Gastrocnemius medialis (tissue), 4 donors: ENCODE results near the gene USB1. TPM values are rescaled to one million over a fixed set of nuclear protein-coding genes. Genes with fewer than 3 reads are reported as not detected.

Experiments used
- ATAC-seq, 2 donors: fragments of 150-250 bp; one replicate each; pipeline ENCODE4 v1.9.1; 2016
- DNase-seq, 2 donors: peaks; one replicate each; pipeline ENCODE4 v3.0.0-alpha.2; 2019
- H3K27ac ChIP-seq, 4 donors: fragments of 200-600 bp; sonication (generic); 1 replicate in 1 of 4; 2 replicates in 3 of 4; pipeline ENCODE4 v1.5.1; 2016 to 2018; ENCODE audit warnings: mild to moderate bottlenecking in 2 of 4, moderate library complexity in 1 of 4
- H3K27me3 ChIP-seq, 3 donors: fragments of 200-600 bp; sonication (generic) in 2 of 3; 1 replicate in 1 of 3; 2 replicates in 2 of 3; pipeline versions ENCODE4 v1.5.1 to v1.6.0; 2016 to 2019; ENCODE audit warnings: mild to moderate bottlenecking in 1 of 3, moderate library complexity in 1 of 3
- H3K36me3 ChIP-seq, 2 donors: fragments of 200-600 bp; sonication (generic) in 1 of 2; one replicate each; pipeline ENCODE4 v1.5.1; 2017 to 2018
- H3K4me1 ChIP-seq, 2 donors: fragments of 200-600 bp; sonication (generic) in 1 of 2; one replicate each; pipeline ENCODE4 v1.5.1; 2016 to 2017; ENCODE audit warnings: mild to moderate bottlenecking in 2 of 2
- H3K4me3 ChIP-seq, 4 donors: fragments of 200-600 bp; sonication (generic) in 3 of 4; 1 replicate in 1 of 4; 2 replicates in 3 of 4; pipeline ENCODE4 v1.5.1; 2016 to 2019; ENCODE audit warnings: mild to moderate bottlenecking in 2 of 4
- H3K9me3 ChIP-seq, 3 donors: fragments of 200-600 bp; sonication (generic) in 2 of 3; 1 replicate in 1 of 3; 2 replicates in 2 of 3; pipeline ENCODE4 v1.5.1; 2016 to 2019
- POLR2A ChIP-seq, 2 donors: fragments of 450-650 bp; IDR thresholded peaks; one replicate each; pipeline ENCODE4 v1.6.1; 2017; ENCODE audit warnings: antibody characterized with exemption in 2 of 2, mild to moderate bottlenecking in 2 of 2, moderate library complexity in 2 of 2
- in situ Hi-C, 4 donors: fragments of 200-750 bp; cut with MboI; loops; one replicate each; pipeline versions ENCODE4 v1.15.0 to v1.8.0; 2017; ENCODE audit warnings: low sequenced_read_pairs in 4 of 4
- intact Hi-C: fragments of 100-400 bp; cut with DNase I; formaldehyde crosslinking; loops from one replicate; pipeline ENCODE4 v1.15.1; 2023; ENCODE audit warnings: low total_unique reads
- total RNA-seq, 4 donors: library from RNA; depleted of rRNA; stranded (reverse); fragments of >200 nt; gene quantifications; one replicate each; pipeline versions ENCODE4 v1.1.0 to v1.2.3, GENCODE V29; 2016
- TF ChIP-seq, protein P1 (sequence below), 5 experiments: fragments of 450-650 bp in 3 of 5; fragments of 200-600 bp in 2 of 5; sonication (generic) in 2 of 5; IDR thresholded peaks in 4 of 5; conservative IDR thresholded peaks in 1 of 5; 1 replicate in 4 of 5; 2 replicates in 1 of 5; pipeline ENCODE4 v1.5.1; 2016 to 2019; ENCODE audit warnings: antibody characterized with exemption in 5 of 5, mild to moderate bottlenecking in 3 of 5, moderate library complexity in 3 of 5

USB1 gene
- total RNA-seq, 4 donors from 2014 or later = 5.7 to 31.2 (median 15.9) TPM

DNA sequence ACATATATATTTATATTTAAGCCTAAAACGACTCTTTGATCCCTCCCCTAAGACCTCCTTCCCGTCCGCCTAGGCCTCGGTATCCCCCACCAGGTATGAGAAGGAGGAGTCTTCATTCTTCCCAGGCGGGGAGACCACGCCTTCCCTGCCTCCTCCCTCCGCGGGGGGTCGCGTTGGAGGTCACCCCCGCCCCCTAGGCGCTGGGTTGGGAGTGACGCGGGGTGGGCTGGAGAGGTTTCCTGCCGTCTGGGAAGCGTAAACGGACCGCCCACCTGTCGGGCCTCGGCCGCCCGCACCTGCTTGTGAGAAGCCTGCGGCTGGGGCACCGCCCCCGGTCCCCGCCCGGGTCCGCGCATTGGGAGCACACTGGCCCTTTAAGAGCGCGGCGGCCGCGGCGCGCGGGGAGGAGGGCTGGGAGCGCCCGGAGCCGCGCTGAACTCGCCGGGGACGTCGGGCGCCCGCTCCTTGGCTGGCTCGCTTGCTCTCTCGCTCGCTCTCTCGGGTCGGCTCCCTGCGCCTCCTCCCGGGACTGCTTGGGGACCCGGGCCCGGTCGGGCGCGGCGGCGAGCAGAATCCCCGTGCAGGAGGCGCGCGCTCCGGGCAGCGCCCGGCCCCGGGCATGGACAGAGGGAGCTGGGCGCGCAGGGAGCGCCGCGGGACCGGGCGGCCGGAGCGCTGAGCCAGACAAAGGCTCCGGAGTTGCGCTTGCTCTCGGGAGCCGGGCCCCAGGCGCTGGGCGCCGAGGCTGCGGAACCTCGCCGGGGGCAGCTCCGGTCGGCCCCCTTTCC is 24.3 kb downstream of the USB1 start, which contains the start of gene MMP15:
MMP15 (plus strand) TSS at position 404 of the 788 bp plus-strand sequence. CDS start 597 bp downstream, outside the sequence.
- DNase-seq = peak; percentile 36 to 63
- peak; percentile 63 to 76 for TF ChIP-seq POLR2A (IDR thresholded peaks at IDR 0.05)
- TF ChIP-seq, protein P1, sequence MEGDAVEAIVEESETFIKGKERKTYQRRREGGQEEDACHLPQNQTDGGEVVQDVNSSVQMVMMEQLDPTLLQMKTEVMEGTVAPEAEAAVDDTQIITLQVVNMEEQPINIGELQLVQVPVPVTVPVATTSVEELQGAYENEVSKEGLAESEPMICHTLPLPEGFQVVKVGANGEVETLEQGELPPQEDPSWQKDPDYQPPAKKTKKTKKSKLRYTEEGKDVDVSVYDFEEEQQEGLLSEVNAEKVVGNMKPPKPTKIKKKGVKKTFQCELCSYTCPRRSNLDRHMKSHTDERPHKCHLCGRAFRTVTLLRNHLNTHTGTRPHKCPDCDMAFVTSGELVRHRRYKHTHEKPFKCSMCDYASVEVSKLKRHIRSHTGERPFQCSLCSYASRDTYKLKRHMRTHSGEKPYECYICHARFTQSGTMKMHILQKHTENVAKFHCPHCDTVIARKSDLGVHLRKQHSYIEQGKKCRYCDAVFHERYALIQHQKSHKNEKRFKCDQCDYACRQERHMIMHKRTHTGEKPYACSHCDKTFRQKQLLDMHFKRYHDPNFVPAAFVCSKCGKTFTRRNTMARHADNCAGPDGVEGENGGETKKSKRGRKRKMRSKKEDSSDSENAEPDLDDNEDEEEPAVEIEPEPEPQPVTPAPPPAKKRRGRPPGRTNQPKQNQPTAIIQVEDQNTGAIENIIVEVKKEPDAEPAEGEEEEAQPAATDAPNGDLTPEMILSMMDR (IDR thresholded peaks at IDR 0.05 in 4 of 5, conservative IDR thresholded peaks at IDR 0.05 in 1 of 5) = no peak

DNA sequence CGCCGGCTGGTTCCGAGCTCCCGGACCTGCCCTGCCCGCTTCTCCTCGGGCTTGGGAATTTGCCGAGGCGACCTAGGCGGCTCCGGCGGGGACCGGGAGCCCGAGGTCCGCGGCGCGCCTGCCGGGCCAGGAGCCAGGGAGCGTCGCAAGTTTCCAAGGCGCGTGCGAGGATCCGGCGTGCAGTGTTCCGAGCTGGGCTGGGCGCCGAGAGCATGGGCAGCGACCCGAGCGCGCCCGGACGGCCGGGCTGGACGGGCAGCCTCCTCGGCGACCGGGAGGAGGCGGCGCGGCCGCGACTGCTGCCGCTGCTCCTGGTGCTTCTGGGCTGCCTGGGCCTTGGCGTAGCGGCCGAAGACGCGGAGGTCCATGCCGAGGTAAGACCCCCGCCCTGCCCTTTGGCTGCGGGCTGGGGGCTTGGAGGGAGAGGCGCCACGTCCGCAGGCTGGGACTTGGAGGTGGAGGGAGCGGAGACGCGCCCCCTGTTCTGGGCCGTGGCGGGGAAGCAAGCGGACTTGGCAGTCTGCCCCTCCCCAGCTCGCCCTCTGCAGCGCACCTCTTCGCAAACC is 25.0 kb downstream of the USB1 start:
- intact Hi-C loops (loop anchor here (5.0 kb wide), 2 partner anchors 221 to 234 kb away; a partner anchor contains a TSS), in situ Hi-C loops (loop anchor here in 2 of 4 donors (10.0 kb wide), 1 partner anchor 99 kb away; the partner anchor contains the start of gene CFAP20 (in 2 of the 2))
- Histone ChIP-seq H3K36me3 (no peaks in the 10 kb centered on the region), H3K27me3 (no peaks in the 10 kb centered on the region), H3K4me1 (peaks cover 27 to 42% of the 10 kb centered on the region in 2 donors), H3K9me3 (no peaks in the 10 kb centered on the region), H3K4me3 (peak overlapping the region; percentile 66 to 99 (median 70)), H3K27ac (peak overlapping the region; percentile 73 to 92 (median 91))
- ATAC-seq (peak; percentile 67 to 69), DNase-seq (peak; percentile 34 to 52)
- no peak for TF ChIP-seq POLR2A (IDR thresholded peaks at IDR 0.05)
- TF ChIP-seq, protein P1 (IDR thresholded peaks at IDR 0.05 in 4 of 5, conservative IDR thresholded peaks at IDR 0.05 in 1 of 5) = no peak

More for the DNA sequence above, 24.3 kb downstream of the USB1 start, which contains the start of gene MMP15:
- Histone ChIP-seq H3K27me3 (no peaks in the 10 kb centered on the region), H3K4me3 (peak within 1 kb of the TSS; percentile 66 to 99 (median 70)), H3K9me3 (no peaks in the 10 kb centered on the region), H3K4me1 (peaks cover 25 to 42% of the 10 kb centered on the region in 2 donors), H3K36me3 (no peaks in the 10 kb centered on the region), H3K27ac (peak within 1 kb of the TSS; percentile 73 to 92 (median 91))
- ATAC-seq = peak; percentile 64 to 70
- in situ Hi-C loops = loop anchor here in 2 of 4 donors (10.0 kb wide), 1 partner anchor 99 kb away; the partner anchor contains the start of gene CFAP20 (in 2 of the 2)
- intact Hi-C loops = loop anchor here (1.0 to 5.0 kb wide), 4 partner anchors 25 to 233 kb away; partner anchors contain the start of genes USB1 and ZNF319

DNA sequence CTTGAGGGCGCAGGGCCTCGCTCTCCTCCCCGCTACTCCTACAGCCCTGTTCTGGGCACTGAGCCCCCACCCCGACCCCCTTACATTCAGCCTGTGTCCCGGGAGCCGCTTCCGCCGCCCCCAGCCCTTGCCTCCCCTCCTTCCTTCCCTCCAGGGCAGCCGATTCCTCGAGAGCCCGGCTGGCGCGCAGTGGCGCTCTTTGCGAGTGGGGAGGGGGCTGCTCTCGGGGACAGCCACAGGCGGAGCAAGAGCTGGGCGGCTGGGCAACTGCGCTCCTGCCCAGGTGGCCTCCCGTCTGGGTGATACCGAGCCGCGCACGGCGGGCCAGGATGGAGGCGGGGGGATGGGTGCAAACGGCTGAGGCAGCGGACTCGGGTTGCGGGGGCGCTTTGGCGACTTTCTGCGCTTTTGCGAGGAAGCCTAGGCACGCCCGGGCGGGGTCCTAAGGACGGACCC is 25.5 kb downstream of the USB1 start:
- in situ Hi-C loops = loop anchor here in 2 of 4 donors (10.0 kb wide), 1 partner anchor 98 kb away; the partner anchor contains the start of gene CFAP20 (in 2 of the 2)
- intact Hi-C loops = loop anchor here (1.0 to 5.0 kb wide), 3 partner anchors 103 to 234 kb away; partner anchors contain the start of gene CFAP20
- H3K9me3 ChIP-seq = no peaks in the 10 kb centered on the region
- H3K27me3 ChIP-seq = no peaks in the 10 kb centered on the region
- peak overlapping the region; percentile 73 to 92 (median 91) for H3K27ac ChIP-seq
- no peak for TF ChIP-seq POLR2A (IDR thresholded peaks at IDR 0.05)
- TF ChIP-seq, protein P1 (IDR thresholded peaks at IDR 0.05 in 4 of 5, conservative IDR thresholded peaks at IDR 0.05 in 1 of 5) = no peak
- no peaks in the 10 kb centered on the region for H3K36me3 ChIP-seq
- peaks cover 30 to 42% of the 10 kb centered on the region in 2 donors for H3K4me1 ChIP-seq
- no peak for DNase-seq
- H3K4me3 ChIP-seq = peak overlapping the region; percentile 66 to 99 (median 70)
- no peak for ATAC-seq

DNA sequence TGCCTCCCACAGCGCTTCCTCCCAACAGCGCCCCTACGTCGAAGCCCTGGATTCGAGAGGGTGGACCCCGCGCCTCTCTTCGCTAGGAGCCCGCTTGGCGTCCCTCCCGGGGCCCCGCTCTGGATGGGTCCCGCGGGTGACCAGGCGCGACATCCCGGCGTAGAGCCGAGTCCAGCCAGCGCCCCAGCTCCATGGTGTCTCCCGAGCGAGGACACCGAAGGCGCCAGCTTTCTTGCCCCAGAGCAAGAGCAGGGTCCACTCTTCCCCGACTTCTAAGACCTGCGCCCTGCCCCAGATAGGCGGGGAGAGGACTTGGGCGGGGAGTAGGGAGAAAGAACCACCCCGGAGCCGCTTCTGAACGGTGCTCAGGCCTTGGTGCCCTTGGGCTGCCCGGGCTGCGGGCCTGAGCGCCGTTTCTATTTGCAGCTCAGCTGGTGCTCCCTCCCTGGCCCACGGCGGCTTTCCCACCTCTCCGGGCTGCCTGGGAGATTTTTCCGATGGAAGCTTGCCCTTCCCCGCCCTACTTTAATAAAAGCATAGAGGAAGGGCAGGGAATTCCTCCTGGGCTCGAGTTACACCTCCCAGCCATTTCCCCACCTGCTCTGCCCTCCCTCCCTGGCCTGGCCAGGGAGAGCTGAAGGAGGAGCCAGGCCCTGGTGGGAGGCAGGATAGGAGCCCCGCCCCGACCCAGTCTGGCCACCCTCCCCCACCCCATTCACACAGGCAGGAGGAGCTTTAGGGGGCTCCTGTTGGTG is 26.1 kb downstream of the USB1 start:
- Histone ChIP-seq H3K27ac (peak overlapping the region; percentile 73 to 92 (median 91)), H3K27me3 (no peaks in the 10 kb centered on the region), H3K4me3 (peak overlapping the region; percentile 66 to 99 (median 70)), H3K36me3 (no peaks in the 10 kb centered on the region), H3K9me3 (no peaks in the 10 kb centered on the region), H3K4me1 (peaks cover 34 to 45% of the 10 kb centered on the region in 2 donors)
- ATAC-seq (peak in 1 of 2 donors; percentile 32), DNase-seq (peak in 1 of 2 donors; percentile 35)
- TF ChIP-seq POLR2A (IDR thresholded peaks at IDR 0.05) = no peak
- TF ChIP-seq, protein P1 (IDR thresholded peaks at IDR 0.05 in 4 of 5, conservative IDR thresholded peaks at IDR 0.05 in 1 of 5) = no peak
- in situ Hi-C loops (loop anchor here in 2 of 4 donors (10.0 kb wide), 1 partner anchor 97 kb away; the partner anchor contains the start of gene CFAP20 (in 2 of the 2)), intact Hi-C loops (loop anchor here (1.0 to 5.0 kb wide), 3 partner anchors 102 to 235 kb away; partner anchors contain the start of gene CFAP20)
